Measurements from ENCODE around the gene INSR.
A peak's percentile ranks its signal among the peaks of the same experiment; 100 is the strongest.

The INSR gene

GRCh38 chr19:7132054-7132453, 162.2 kb downstream of the INSR start:
- DNase-seq = no peak

DNA sequence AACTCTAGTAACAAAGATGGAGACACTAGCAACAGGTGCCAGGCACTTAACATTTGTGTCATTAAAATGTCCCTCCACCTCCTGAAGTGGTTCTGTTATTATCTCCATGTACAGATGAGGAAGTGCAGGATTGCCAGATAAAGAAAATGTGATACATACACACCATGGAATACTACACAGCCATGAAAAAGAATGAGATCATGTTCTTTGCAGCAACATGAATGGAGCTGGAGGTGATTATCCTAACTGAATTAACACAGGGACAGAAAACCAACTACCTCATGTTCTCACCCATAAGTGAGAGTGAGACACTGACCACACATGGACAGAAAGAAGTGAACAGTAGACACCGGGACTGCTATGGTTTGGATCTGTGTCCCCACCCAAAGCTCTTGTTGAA, 164.2 kb downstream of the INSR start:
- DNase-seq = no peak

GRCh38 chr19:7126132-7126531, 168.1 kb downstream of the INSR start:
- DNase-seq = no peak

- no peak for DNase-seq
These were observed 169.0 kb downstream of the INSR start for GRCh38 chr19:7125221-7125620.

DNA sequence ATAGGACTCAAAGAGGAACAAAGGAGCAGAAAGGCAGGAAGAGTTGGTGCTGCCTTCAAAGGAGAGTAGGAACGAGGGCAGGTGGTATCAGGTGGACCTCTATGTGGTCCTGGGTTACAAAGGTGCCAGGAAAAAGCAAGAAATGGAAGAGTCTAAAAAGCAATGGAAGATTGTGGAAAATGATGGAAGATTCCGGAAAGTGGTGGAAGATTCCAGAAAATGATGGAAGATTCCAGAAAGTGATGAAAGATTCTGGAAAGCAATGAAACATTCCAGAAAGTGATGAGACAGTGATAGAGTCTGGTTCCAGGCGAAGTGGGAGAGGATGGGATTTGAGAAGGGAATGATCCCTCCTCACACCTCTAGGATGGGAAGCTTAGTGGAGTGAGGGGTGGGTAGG, 169.4 kb downstream of the INSR start:
- DNase-seq = no peak

GRCh38 chr19:7122701-7123100, 171.5 kb downstream of the INSR start:
- no peak for DNase-seq

DNA sequence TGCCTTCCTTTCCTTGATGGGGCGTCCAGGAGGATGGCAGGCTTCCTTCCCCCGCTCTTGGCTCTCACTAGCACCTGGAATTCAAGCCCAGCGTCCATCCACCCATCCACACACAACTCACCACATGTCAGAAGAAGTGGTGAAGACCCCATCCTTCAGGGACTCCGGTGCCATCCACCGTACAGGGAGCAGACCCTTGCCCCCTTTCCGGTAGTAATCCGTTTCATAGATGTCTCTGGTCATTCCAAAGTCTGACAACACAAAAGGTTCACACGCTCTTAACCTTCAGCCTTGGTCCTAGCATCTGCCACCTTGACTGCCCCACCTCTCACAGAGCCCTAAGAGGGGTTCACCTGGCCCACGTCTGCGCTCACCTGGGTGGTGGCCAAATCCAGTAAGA, 173.7 kb downstream of the INSR start:
- DNase-seq = no peak

- no peak for DNase-seq
These were observed 174.6 kb downstream of the INSR start for GRCh38 chr19:7119582-7119981.

- DNase-seq = no peak
These were observed 177.0 kb downstream of the INSR start for GRCh38 chr19:7117248-7117647.

GRCh38 chr19:7115721-7116120, 178.5 kb downstream of the INSR start:
- DNase-seq = no peak

- no peak for DNase-seq
These were observed 181.0 kb downstream of the INSR start for GRCh38 chr19:7113233-7113632.

DNA sequence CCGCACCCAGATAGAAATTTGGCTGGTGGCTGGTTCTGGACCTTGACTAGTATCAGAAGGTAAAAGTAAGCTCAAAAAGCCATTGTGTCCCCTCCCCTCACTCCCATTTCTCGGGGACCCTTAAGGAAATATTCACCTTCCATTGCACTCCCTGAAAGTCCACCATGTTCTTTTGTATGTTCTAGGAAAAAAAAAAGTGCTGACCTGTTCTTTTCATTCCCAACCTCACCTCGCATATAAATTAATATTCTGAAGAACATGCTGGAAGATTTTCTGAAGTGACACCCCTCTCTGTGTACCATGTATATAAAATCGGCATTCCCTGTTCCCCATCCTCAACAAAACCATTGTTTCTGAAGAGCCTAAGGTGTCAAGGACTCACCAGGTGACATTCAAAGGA, 181.5 kb downstream of the INSR start:
- DNase-seq = no peak

GRCh38 chr19:7109678-7110289, 184.4 kb downstream of the INSR start:
- no peak for DNase-seq

DNA sequence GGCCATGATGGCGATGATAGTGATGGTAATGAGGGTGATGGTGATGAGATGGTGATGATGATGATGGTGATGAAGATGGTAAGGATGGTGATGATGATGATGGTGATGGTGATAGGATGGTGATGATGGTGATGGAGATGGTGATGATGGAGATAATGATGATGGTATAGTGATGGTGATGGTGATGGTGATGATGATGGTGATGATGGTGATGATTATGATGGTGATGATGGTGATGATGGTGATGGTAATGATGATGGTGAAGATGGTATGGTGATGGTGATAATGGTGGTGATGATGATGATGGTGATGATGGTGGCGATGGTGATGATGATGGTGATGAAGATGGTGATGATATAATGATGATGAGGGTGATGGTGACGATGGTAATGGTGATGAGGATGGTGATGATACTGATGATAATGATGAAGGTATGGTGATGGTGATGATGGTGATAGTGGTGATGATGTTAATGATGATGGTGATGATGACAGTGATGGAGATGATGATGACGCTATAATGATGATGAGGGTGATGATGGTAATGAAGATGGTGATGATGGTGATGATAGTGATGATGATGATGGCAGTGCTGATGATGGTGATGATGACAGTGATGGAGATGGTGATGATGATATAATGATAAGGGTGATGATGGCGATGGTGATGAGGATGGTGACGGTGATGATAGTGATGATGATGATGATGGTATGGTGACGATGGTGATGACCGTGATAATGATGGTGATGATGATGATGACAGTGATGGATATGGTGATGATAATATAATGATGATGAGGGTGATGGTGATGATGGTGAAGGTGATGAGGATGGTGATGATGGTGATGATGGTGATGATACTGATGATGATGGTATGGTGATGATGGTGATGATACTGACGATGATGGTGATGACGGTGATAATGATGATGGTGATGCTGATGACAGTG, 187.2 kb downstream of the INSR start:
- DNase-seq = no peak

- DNase-seq = no peak
These were observed 189.3 kb downstream of the INSR start for GRCh38 chr19:7104747-7105447.

GRCh38 chr19:7101498-7102253, 192.5 kb downstream of the INSR start:
- DNase-seq = no peak

- no peak for DNase-seq
These were observed 194.7 kb downstream of the INSR start for GRCh38 chr19:7099597-7099921.

- peak; percentile 88 for DNase-seq
These were observed 195.3 kb downstream of the INSR start for GRCh38 chr19:7098701-7099596.

DNA sequence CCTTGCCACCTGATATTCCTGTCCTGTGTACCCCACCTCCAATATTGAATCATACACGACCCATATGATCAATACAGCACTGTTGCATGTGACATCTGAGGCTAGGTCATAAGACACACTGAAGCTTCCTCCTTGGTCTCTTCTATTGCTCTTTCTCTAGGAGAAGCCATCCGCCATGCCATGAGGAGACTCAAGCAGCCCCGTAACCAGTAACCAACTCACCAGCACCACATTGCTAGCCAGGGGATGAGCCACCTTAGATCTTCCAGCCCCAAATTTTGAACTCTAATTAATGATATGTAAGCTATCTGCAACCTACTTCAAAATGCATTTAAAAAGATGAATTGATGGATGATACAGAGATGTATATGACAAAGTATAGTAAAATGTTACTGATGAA, 196.1 kb downstream of the INSR start:
- no peak for DNase-seq

DNA sequence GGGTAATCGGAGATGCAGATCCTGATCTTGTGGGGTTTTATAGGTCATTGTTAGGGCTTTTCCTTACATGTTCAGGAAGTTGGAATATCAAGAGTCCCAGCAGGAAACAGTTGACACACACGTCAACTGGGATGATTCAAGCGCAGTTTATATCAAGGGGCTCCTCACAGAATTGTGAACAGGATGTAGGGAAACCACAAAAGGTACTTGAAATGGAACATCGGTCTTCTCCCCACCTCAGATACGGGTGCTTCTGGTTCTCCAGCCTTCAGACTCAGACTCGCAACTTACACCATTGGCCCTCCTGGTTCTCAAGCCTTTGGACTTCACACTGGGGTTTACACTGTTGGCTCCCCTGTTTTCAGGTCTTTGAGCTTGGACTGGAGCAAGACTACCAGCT, 205.2 kb downstream of the INSR start:
- DNase-seq = no peak

DNA sequence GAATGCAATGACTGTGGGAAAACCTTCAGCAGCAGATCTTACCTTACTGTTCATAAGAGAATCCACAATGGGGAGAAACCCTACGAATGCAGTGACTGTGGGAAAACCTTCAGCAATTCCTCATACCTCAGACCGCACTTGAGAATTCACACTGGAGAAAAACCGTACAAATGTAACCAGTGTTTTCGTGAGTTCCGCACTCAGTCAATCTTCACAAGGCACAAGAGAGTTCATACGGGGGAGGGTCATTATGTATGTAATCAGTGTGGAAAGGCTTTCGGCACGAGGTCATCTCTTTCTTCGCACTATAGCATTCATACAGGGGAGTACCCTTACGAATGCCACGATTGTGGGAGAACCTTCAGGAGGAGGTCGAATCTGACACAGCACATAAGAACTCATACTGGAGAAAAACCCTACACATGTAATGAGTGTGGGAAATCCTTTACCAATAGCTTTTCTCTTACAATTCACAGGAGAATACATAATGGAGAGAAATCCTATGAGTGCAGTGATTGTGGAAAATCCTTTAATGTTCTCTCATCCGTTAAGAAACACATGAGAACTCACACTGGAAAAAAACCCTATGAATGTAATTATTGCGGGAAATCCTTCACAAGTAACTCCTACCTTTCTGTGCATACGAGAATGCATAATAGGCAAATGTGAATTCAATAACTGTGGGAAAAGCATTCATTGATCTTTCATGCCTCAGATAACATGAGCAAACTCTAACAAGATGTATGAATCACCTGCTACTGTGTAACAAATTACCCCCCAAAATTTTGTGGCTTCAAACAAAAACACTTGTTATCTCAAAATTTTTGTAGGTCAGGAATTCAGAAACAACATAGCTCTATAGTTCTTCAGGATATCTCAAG, 210.9 kb downstream of the INSR start:
- no peak for DNase-seq

All from CD4-positive, alpha-beta T cell treated with Interferon gamma for 1 hour (primary cell).